Ascending aorta (tissue), 2 donors: ENCODE measurements around the gene TWF2. TPM values are rescaled to one million over a fixed set of nuclear protein-coding genes. Genes with fewer than 3 reads are reported as not detected.

Experiments
- DNase-seq, 2 donors: peaks; one replicate each; pipeline ENCODE4 v3.0.0-alpha.2; 2019; ENCODE audit warnings: low spot score in 2 of 2
- H3K27ac ChIP-seq, 2 donors: fragments of 200-600 bp; sonication (generic); one replicate each; pipeline ENCODE4 v1.5.1; 2016 to 2017; ENCODE audit warnings: mild to moderate bottlenecking in 1 of 2
- H3K27me3 ChIP-seq: fragments of 200-600 bp; sonication (generic); one replicate; pipeline ENCODE4 v1.5.1; 2017
- H3K36me3 ChIP-seq, 2 donors: fragments of 200-600 bp; sonication (generic); one replicate each; pipeline ENCODE4 v1.5.1; 2016
- H3K4me1 ChIP-seq, 2 donors: fragments of 200-600 bp; sonication (generic); one replicate each; pipeline ENCODE4 v1.5.1; 2016 to 2017; ENCODE audit warnings: mild to moderate bottlenecking in 1 of 2
- H3K4me3 ChIP-seq, 2 donors: fragments of 200-600 bp; sonication (generic); one replicate each; pipeline ENCODE4 v1.5.1; 2016 to 2017; ENCODE audit warnings: mild to moderate bottlenecking in 1 of 2
- H3K9me3 ChIP-seq, 2 donors: fragments of 200-600 bp; sonication (generic); one replicate each; pipeline ENCODE4 v1.5.1; 2016
- CTCF ChIP-seq, 3 experiments: fragments of 200-600 bp in 2 of 3; fragments of 450-650 bp in 1 of 3; sonication (generic) in 2 of 3; IDR thresholded peaks; one replicate each; pipeline ENCODE4 v1.5.1; 2016 to 2019; ENCODE audit warnings: antibody characterized with exemption in 3 of 3, mild to moderate bottlenecking in 1 of 3, moderate library complexity in 1 of 3
- intact Hi-C: fragments of 100-400 bp; cut with DNase I; formaldehyde crosslinking; loops from one replicate; pipeline ENCODE4 v1.15.1; 2023
- total RNA-seq: library from RNA; depleted of rRNA; stranded (reverse); fragments of >200 nt; gene quantifications from one replicate; pipeline ENCODE4 v1.1.0, GENCODE V29; 2016

The TWF2 gene
- total RNA-seq, 1 donor from 2014 or later, result 162 TPM

DNA sequence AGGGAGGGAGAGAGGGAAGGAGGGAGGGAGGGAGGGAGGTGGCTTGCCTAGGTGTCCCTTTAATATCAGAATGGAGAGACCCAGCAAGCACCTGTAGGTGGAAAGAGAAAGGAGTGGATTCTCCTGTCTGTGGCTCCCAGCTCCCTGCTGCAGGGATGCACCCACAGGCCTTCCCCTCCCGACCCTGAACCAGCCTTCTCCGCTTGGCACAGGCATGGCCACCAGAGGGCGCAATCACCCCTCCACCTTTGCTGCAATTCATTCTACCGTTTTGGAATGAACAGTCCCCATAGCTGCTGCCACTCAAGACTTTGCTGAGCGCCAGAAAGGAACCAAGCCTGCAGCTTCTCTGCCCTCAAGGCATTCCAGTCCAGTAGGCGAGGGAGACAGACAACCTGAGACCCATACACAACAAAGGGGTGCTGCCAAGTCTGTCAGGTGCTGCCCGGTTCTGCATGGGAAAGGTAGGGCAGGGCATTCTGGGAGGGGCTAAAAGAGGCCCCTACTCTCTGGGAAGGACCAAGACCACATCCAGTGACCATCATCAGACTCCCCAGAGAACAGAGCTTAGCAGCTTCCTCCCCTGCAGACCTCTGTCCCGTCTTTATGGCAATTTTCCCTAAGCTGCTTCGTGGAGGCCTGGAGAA lies 18.5 kb downstream of the TWF2 start:
- Histone ChIP-seq H3K27me3 (no peaks in the 10 kb centered on the region), H3K27ac (no peak overlapping the region), H3K4me3 (no peak overlapping the region), H3K4me1 (peaks cover 0 to 16% of the 10 kb centered on the region in 2 donors), H3K36me3 (peaks cover under 1 to 4% of the 10 kb centered on the region in 2 donors), H3K9me3 (no peaks in the 10 kb centered on the region)
- TF ChIP-seq CTCF (IDR thresholded peaks at IDR 0.05), result peak; percentile 80 to 94 (median 92)
- intact Hi-C loops, result loop anchor here (1.0 kb wide), 1 partner anchor 119 kb away; no protein-coding TSS in a partner anchor
- peak in 1 of 2 donors; percentile 88 for DNase-seq

GRCh38 chr3:52218937-52219650 lies 19.9 kb downstream of the TWF2 start:
- no peak for DNase-seq
- H3K4me1 ChIP-seq, result peaks cover 0 to 16% of the 10 kb centered on the region in 2 donors

DNA sequence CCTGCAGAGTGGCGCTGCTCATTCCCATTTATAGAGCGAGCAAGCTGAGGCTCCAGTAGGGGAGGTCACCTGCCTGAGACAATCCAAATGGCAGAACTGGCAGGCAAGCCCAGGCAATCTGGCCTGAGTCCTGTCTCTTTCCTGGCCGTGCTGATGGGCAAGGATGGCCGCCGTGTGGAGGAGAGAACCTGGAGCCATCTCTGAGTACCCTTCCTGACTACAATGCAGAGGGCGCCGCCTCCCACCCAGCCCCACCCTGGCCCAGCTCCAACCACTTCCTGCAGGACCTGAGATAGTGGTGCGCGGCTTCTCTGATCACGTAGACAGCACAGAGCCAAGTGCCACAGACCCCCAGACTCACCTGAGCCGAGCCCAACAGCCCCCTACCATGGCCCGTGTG lies 20.5 kb downstream of the TWF2 start:
- peaks cover 20 to 24% of the 10 kb centered on the region in 2 donors for H3K36me3 ChIP-seq
- H3K4me1 ChIP-seq, result peaks cover 0 to 16% of the 10 kb centered on the region in 2 donors
- no peaks in the 10 kb centered on the region for H3K9me3 ChIP-seq
- TF ChIP-seq CTCF (IDR thresholded peaks at IDR 0.05), result no peak
- H3K27ac ChIP-seq, result peak overlapping the region; percentile 14 to 46
- no peak overlapping the region for H3K4me3 ChIP-seq
- H3K27me3 ChIP-seq, result no peaks in the 10 kb centered on the region
- no peak for DNase-seq
- intact Hi-C loops, result no loop called here

More at GRCh38 chr3:52218937-52219650, 19.9 kb downstream of the TWF2 start:
- intact Hi-C loops, result no loop called here
- Histone ChIP-seq H3K27ac (peak overlapping the region; percentile 14 to 46), H3K36me3 (peaks cover 15 to 18% of the 10 kb centered on the region in 2 donors), H3K4me3 (no peak overlapping the region), H3K9me3 (no peaks in the 10 kb centered on the region), H3K27me3 (no peaks in the 10 kb centered on the region)
- TF ChIP-seq CTCF (IDR thresholded peaks at IDR 0.05), result no peak

- no peak for TF ChIP-seq CTCF (IDR thresholded peaks at IDR 0.05)
- no peaks in the 10 kb centered on the region for H3K9me3 ChIP-seq
- intact Hi-C loops, result no loop called here
- H3K4me1 ChIP-seq, result peaks cover 0 to 16% of the 10 kb centered on the region in 2 donors
- no peak for DNase-seq
- peaks cover 24 to 28% of the 10 kb centered on the region in 2 donors for H3K36me3 ChIP-seq
- no peaks in the 10 kb centered on the region for H3K27me3 ChIP-seq
- no peak overlapping the region for H3K4me3 ChIP-seq
- H3K27ac ChIP-seq, result peak overlapping the region in 1 of 2 donors; percentile 43
Observed at GRCh38 chr3:52218026-52218425, 20.9 kb downstream of the TWF2 start.

- DNase-seq, result no peak
- intact Hi-C loops, result no loop called here
- TF ChIP-seq CTCF (IDR thresholded peaks at IDR 0.05), result no peak
- peak overlapping the region in 1 of 2 donors; percentile 43 for H3K27ac ChIP-seq
- H3K4me3 ChIP-seq, result no peak overlapping the region
- H3K9me3 ChIP-seq, result no peaks in the 10 kb centered on the region
- peaks cover 30 to 34% of the 10 kb centered on the region in 2 donors for H3K36me3 ChIP-seq
- no peaks in the 10 kb centered on the region for H3K27me3 ChIP-seq
- H3K4me1 ChIP-seq, result peaks cover 0 to 16% of the 10 kb centered on the region in 2 donors
Observed at GRCh38 chr3:52217409-52217805, 21.6 kb downstream of the TWF2 start.
